ENCODE results near the gene LUZP2. TPM values are rescaled to one million over a fixed set of nuclear protein-coding genes. Genes with fewer than 3 reads are reported as not detected.

LUZP2 gene
- total and polyA plus RNA-seq, 9 of the 15 experiments (the other 6 are each of a cell fraction or from before 2014, with no cell fraction given), result not detected

DNA sequence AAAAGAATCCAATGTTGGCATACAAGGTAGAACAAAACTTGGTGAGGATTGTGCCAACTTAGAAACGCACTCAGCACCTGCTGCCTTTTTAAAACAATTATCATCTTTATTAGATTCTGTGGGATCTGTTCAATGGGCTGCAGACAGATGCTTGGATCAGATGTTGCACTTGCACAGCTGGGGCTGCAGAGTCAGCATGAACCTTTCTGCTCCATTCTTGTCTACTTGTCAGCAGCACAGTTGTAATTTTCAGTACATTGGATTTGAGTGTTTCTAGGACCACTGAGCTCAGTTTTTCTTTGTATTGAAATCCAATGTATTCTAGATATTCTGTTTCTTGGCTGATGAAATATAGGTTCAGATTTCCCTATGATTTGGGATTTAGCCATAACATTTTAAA lies 164.5 kb downstream of the LUZP2 start:
- POLR2A ChIA-PET, result no interaction called here
- TF ChIP-seq, protein P1, sequence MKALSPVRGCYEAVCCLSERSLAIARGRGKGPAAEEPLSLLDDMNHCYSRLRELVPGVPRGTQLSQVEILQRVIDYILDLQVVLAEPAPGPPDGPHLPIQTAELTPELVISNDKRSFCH (CRISPR knock-in tag; IDR thresholded peaks at IDR 0.05), result no peak
- TF ChIP-seq, protein P1 (tag; IDR thresholded peaks at IDR 0.05), result no peak
- TF ChIP-seq, protein P2, sequence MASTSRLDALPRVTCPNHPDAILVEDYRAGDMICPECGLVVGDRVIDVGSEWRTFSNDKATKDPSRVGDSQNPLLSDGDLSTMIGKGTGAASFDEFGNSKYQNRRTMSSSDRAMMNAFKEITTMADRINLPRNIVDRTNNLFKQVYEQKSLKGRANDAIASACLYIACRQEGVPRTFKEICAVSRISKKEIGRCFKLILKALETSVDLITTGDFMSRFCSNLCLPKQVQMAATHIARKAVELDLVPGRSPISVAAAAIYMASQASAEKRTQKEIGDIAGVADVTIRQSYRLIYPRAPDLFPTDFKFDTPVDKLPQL (IDR thresholded peaks at IDR 0.05; ENCODE audit: extremely low read depth, insufficient read length), result no peak
- TF ChIP-seq ADNP (tag; IDR thresholded peaks at IDR 0.05) (no peak), ZNF3 (CRISPR knock-in tag; IDR thresholded peaks at IDR 0.05) (no peak), NFIX (CRISPR knock-in tag; IDR thresholded peaks at IDR 0.05; ENCODE audit: low read depth) (no peak), POLR2AphosphoS2 (IDR thresholded peaks at IDR 0.05; ENCODE audit: low read length) (no peak), MED1 (CRISPR knock-in tag; IDR thresholded peaks at IDR 0.05; ENCODE audit: borderline replicate concordance) (no peak), MEIS2 (IDR thresholded peaks at IDR 0.05; ENCODE audit: partially characterized antibody) (no peak), CXXC5 (CRISPR knock-in tag; IDR thresholded peaks at IDR 0.05) (no peak), ZNF696 (CRISPR knock-in tag; conservative IDR thresholded peaks at IDR 0.05) (no peak), CBFA2T2 (conservative IDR thresholded peaks at IDR 0.05) (no peak), EGR1 (conservative IDR thresholded peaks at IDR 0.05) (no peak), TGIF2 (CRISPR knock-in tag; IDR thresholded peaks at IDR 0.05) (no peak), ZNF408 (CRISPR knock-in tag; IDR thresholded peaks at IDR 0.05; ENCODE audit: low read depth) (no peak), NCOA6 (IDR thresholded peaks at IDR 0.05) (no peak), RBM34 (IDR thresholded peaks at IDR 0.05; ENCODE audit: borderline replicate concordance, insufficient read depth, low read length) (no peak), HLTF (IDR thresholded peaks at IDR 0.05) (no peak)
- TF ChIP-seq, protein P3, sequence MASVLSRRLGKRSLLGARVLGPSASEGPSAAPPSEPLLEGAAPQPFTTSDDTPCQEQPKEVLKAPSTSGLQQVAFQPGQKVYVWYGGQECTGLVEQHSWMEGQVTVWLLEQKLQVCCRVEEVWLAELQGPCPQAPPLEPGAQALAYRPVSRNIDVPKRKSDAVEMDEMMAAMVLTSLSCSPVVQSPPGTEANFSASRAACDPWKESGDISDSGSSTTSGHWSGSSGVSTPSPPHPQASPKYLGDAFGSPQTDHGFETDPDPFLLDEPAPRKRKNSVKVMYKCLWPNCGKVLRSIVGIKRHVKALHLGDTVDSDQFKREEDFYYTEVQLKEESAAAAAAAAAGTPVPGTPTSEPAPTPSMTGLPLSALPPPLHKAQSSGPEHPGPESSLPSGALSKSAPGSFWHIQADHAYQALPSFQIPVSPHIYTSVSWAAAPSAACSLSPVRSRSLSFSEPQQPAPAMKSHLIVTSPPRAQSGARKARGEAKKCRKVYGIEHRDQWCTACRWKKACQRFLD (CRISPR knock-in tag; IDR thresholded peaks at IDR 0.05), result no peak
- Histone ChIP-seq H3K79me2 (ENCODE audit: control insufficient read depth, insufficient read depth, low read length) (no peaks in the 10 kb centered on the region), H2AFZ (ENCODE audit: low read depth, low read length) (no peak overlapping the region), H3K4me2 (ENCODE audit: insufficient read depth, low read length) (no peak overlapping the region), H3K27ac (ENCODE audit: extremely low read depth, low read depth, low read length) (no peak overlapping the region), H4K20me1 (replicated peaks; ENCODE audit: control insufficient read depth, insufficient read depth, low read length) (no peaks in the 10 kb centered on the region), H3K4me3 (no peak overlapping the region), H3K4me1 (replicated peaks in 1 of 2; ENCODE audit: control insufficient read depth in 2 of 2, insufficient read depth in 2 of 2, low read length in 2 of 2) (no peaks in the 10 kb centered on the region), H3K9me3 (replicated peaks; ENCODE audit: control insufficient read depth, insufficient read depth, low read depth, low read length) (no peaks in the 10 kb centered on the region; the same call in 1 of the 2 replicates), H3K9ac (ENCODE audit: insufficient read depth in 1 of 2, low read depth in 2 of 2, low read length in 2 of 2) (no peak overlapping the region), H3K9me1 (ENCODE audit: control insufficient read depth, insufficient read depth, low read length) (no peaks in the 10 kb centered on the region), H3K36me3 (ENCODE audit: control insufficient read depth, insufficient read depth, low read length) (no peaks in the 10 kb centered on the region), H3K27me3 (ENCODE audit: control insufficient read depth in 2 of 2, insufficient read depth in 2 of 2, low read length in 2 of 2) (no peaks in the 10 kb centered on the region)
- intact Hi-C loops (cut with micrococcal nuclease), result no loop called here
- no peak for ATAC-seq
- no TSS peak for BruUV-seq (replicated peaks)
- no peak for DNase-seq (ENCODE audit: extremely low read depth in 1 of 4, low spot score in 3 of 4)
- 0% methylated on average over 1 of the region's 1 CpG for WGBS (ENCODE audit: insufficient coverage, low coverage, missing lambda C conversion rate)
- no peak for FAIRE-seq
- in situ Hi-C loops (cut with MboI), result no loop called here
- CTCF ChIA-PET (ENCODE audit: low intra/inter-chr PET ratio), result no interaction called here
